Lung (tissue), 4 donors: Measurements from ENCODE around the gene VAT1L. TPM values are rescaled to one million over a fixed set of nuclear protein-coding genes. Genes with fewer than 3 reads are reported as not detected.

Source experiments
- polyA plus RNA-seq, 2 donors: library from polyadenylated mRNA; stranded (reverse); fragments of 200-250 nt; gene quantifications; one replicate each; pipeline ENCODE4 v1.2.1, GENCODE V29; 2013
- total RNA-seq, 2 donors: library from RNA; depleted of rRNA in 1 of 2; stranded (reverse); fragments of >200 nt in 1 of 2; gene quantifications; one replicate each; pipeline ENCODE4 v1.2.1, GENCODE V29; 2014 to 2021
- donor health status: Bipolar disorder and iron deficiency.
- donor health status: healthy.
- donor health status: DM: yes; HTN: yes; CAD: no.

VAT1L gene
- total and polyA plus RNA-seq, 4 donors = 0.14 to 3.3 (median 0.26) TPM

Other genes with a start within 250 kb of the VAT1L start
- 10 to 100 TPM in 1 of 2 donors, 1 to 10 TPM in 1; 8.8 to 18.3 TPM for gene NUDT7, start 66.0 kb upstream of the VAT1L start, total RNA-seq
- gene NUDT7, start 66.0 kb upstream of the VAT1L start, polyA plus RNA-seq = 10 to 100 TPM in 1 of 2 donors, 1 to 10 TPM in 1; 6.8 to 11.1 TPM
- not detected for gene CLEC3A, start 234.0 kb downstream of the VAT1L start, total RNA-seq
- not detected for gene CLEC3A, start 234.0 kb downstream of the VAT1L start, polyA plus RNA-seq